H9 (cell line): Measurements from ENCODE around the gene YBX1. TPM values are rescaled to one million over a fixed set of nuclear protein-coding genes. Genes with fewer than 3 reads are reported as not detected.

Source experiments
- DNase-seq: peaks from one replicate; pipeline ENCODE4 v3.0.0-alpha.2; 2017
- H2AFZ ChIP-seq: one replicate; pipeline ENCODE4 v1.6.1; 2013; ENCODE audit warnings: mild to moderate bottlenecking, low read length, control low read depth, moderate library complexity
- H2AK5ac ChIP-seq: 2 replicates; pipeline ENCODE4 v1.6.1; 2013; ENCODE audit warnings: low read length, control low read depth, mixed read lengths; ENCODE audit not compliant: insufficient read length
- H2BK120ac ChIP-seq: one replicate; pipeline ENCODE4 v1.6.1; 2013; ENCODE audit warnings: low read depth, mild to moderate bottlenecking, low read length, control low read depth, inconsistent platforms; ENCODE audit not compliant: poor library complexity, severe bottlenecking
- H2BK12ac ChIP-seq: 2 replicates; pipeline ENCODE4 v1.6.1; 2013; ENCODE audit warnings: low read length, control low read depth, mixed read lengths, low read depth; ENCODE audit not compliant: insufficient read length
- H2BK15ac ChIP-seq: 2 replicates; pipeline ENCODE4 v1.6.1; 2013; ENCODE audit warnings: low read depth, low read length, control low read depth
- H2BK20ac ChIP-seq: one replicate; pipeline ENCODE4 v1.6.1; 2013; ENCODE audit warnings: low read depth, mild to moderate bottlenecking, low read length, control low read depth, inconsistent platforms; ENCODE audit not compliant: poor library complexity, severe bottlenecking
- H2BK5ac ChIP-seq: 2 replicates; pipeline ENCODE4 v1.6.1; 2013; ENCODE audit warnings: low read length, control low read depth, mixed read lengths; ENCODE audit not compliant: insufficient read length
- H3K14ac ChIP-seq: 2 replicates; pipeline ENCODE4 v1.6.1; 2013; ENCODE audit warnings: low read length, control low read depth; ENCODE audit not compliant: insufficient read depth
- H3K18ac ChIP-seq: 2 replicates; pipeline ENCODE4 v1.6.1; 2013; ENCODE audit warnings: low read depth, mild to moderate bottlenecking, mixed read lengths, low read length, control low read depth; ENCODE audit not compliant: insufficient read length
- H3K23ac ChIP-seq: 2 replicates; pipeline ENCODE4 v1.6.1; 2013; ENCODE audit warnings: low read length, control low read depth, mixed read lengths, low read depth; ENCODE audit not compliant: insufficient read length
- H3K23me2 ChIP-seq: 2 replicates; pipeline ENCODE4 v1.6.1; 2013; ENCODE audit warnings: low read depth, mild to moderate bottlenecking, mixed read lengths, low read length, control low read depth; ENCODE audit not compliant: insufficient read length, poor library complexity, severe bottlenecking
- H3K27ac ChIP-seq: 2 replicates; pipeline ENCODE4 v1.5.1; 2013; ENCODE audit warnings: low read length, control low read depth, mixed read lengths, low read depth; ENCODE audit not compliant: insufficient read length
- H3K27me3 ChIP-seq: 2 replicates; pipeline ENCODE4 v1.6.1; 2013; ENCODE audit warnings: low read length, control low read depth, inconsistent platforms; ENCODE audit not compliant: insufficient read depth
- H3K4ac ChIP-seq: 2 replicates; pipeline ENCODE4 v1.6.1; 2013; ENCODE audit warnings: low read depth, mild to moderate bottlenecking, control low read depth, inconsistent platforms, low read length, moderate library complexity
- H3K4me1 ChIP-seq: 2 replicates; pipeline ENCODE4 v1.6.1; 2013; ENCODE audit warnings: low read length, control low read depth, inconsistent platforms; ENCODE audit not compliant: insufficient read depth
- H3K4me2 ChIP-seq: 2 replicates; pipeline ENCODE4 v1.6.1; 2013; ENCODE audit warnings: low read length, control low read depth, mixed read lengths; ENCODE audit not compliant: insufficient read length, insufficient read depth
- H3K56ac ChIP-seq: 2 replicates; pipeline ENCODE4 v1.6.1; 2013; ENCODE audit warnings: low read depth, mild to moderate bottlenecking, mixed read lengths, low read length, control low read depth; ENCODE audit not compliant: insufficient read length
- H3K79me1 ChIP-seq: 2 replicates; pipeline ENCODE4 v1.6.1; 2013; ENCODE audit warnings: low read depth, mild to moderate bottlenecking, moderate library complexity, low read length, control low read depth, inconsistent platforms; ENCODE audit not compliant: insufficient read depth, poor library complexity, severe bottlenecking
- H3K79me2 ChIP-seq: 2 replicates; pipeline ENCODE4 v1.6.1; 2013; ENCODE audit warnings: low read length, control low read depth, inconsistent platforms; ENCODE audit not compliant: insufficient read depth
- H3K9ac ChIP-seq: 2 replicates; pipeline ENCODE4 v1.6.1; 2013; ENCODE audit warnings: low read length, control low read depth, mixed read lengths; ENCODE audit not compliant: insufficient read length; ENCODE audit errors: extremely low read depth
- H3K9me3 ChIP-seq: one replicate; pipeline ENCODE4 v1.6.1; 2013; ENCODE audit warnings: low read depth, low read length, inconsistent platforms; ENCODE audit not compliant: control insufficient read depth
- H3T11ph ChIP-seq: one replicate; pipeline ENCODE4 v1.6.1; 2013; ENCODE audit warnings: mild to moderate bottlenecking, low read length, control low read depth, inconsistent platforms
- H4K20me1 ChIP-seq: one replicate; pipeline ENCODE4 v1.6.1; 2013; ENCODE audit not compliant: control insufficient read depth, insufficient read length, insufficient read depth
- H4K5ac ChIP-seq: 2 replicates; pipeline ENCODE4 v1.6.1; 2013; ENCODE audit warnings: low read depth, mild to moderate bottlenecking, mixed read lengths, low read length, control low read depth; ENCODE audit not compliant: insufficient read length
- H4K8ac ChIP-seq: replicated peaks from 2 replicates; pipeline ENCODE4 v1.6.1; 2013; ENCODE audit warnings: low read length, control low read depth, mixed read lengths, low read depth; ENCODE audit not compliant: insufficient read length
- H4K91ac ChIP-seq: 2 replicates; pipeline ENCODE4 v1.6.1; 2013; ENCODE audit warnings: low read depth, mild to moderate bottlenecking, moderate library complexity, mixed read lengths, low read length, control low read depth; ENCODE audit not compliant: insufficient read length
- H3K27ac Mint-ChIP-seq, 3 experiments: 2 replicates in 2 of 3; 3 replicates in 1 of 3; pipeline ENCODE4 v1.8.0; 2020 to 2021; ENCODE audit warnings: mixed read lengths in 3 of 3, mild to moderate bottlenecking in 1 of 3, moderate library complexity in 1 of 3
- H3K27me3 Mint-ChIP-seq: 2 replicates; pipeline ENCODE4 v1.8.0; 2021; ENCODE audit warnings: low read depth, mild to moderate bottlenecking, moderate library complexity, mixed read lengths
- H3K36me3 Mint-ChIP-seq, 3 experiments: 2 replicates in 2 of 3; 3 replicates in 1 of 3; pipeline ENCODE4 v1.8.0; 2020 to 2021; ENCODE audit warnings: low read depth in 3 of 3, mixed read lengths in 3 of 3; ENCODE audit not compliant: insufficient read depth in 1 of 3
- H3K4me1 Mint-ChIP-seq, 2 experiments: 2 replicates each; pipeline ENCODE4 v1.8.0; 2020; ENCODE audit warnings: mixed read lengths in 2 of 2
- H3K4me3 Mint-ChIP-seq, 2 experiments: 2 replicates in 1 of 2; 3 replicates in 1 of 2; pipeline ENCODE4 v1.8.0; 2020 to 2021; ENCODE audit warnings: mild to moderate bottlenecking in 2 of 2, mixed read lengths in 2 of 2, moderate library complexity in 1 of 2
- H3K9me3 Mint-ChIP-seq, 2 experiments: 2 replicates in 1 of 2; 3 replicates in 1 of 2; pipeline ENCODE4 v1.8.0; 2020; ENCODE audit warnings: mild to moderate bottlenecking in 2 of 2, mixed read lengths in 2 of 2, moderate library complexity in 1 of 2
- CTCF ChIP-seq: fragments of 200-600 bp; sonication (generic); conservative IDR thresholded peaks from 3 replicates; pipeline ENCODE4 v1.8.0; 2021; ENCODE audit warnings: antibody characterized with exemption, mild to moderate bottlenecking
- WGBS: extraction: QIAGEN DNeasy Blood & Tissue Kit; methylation state at CpG from one replicate; pipeline ENCODE4 v1.1.7; 2013; ENCODE audit warnings: missing lambda C conversion rate, low lambda C conversion rate, mixed read lengths; ENCODE audit not compliant: insufficient read length; ENCODE audit errors: extremely low coverage; 5-methylcytosine and 5-hydroxymethylcytosine counted together
- total RNA-seq: library from RNA; stranded (reverse); gene quantifications from 2 replicates; pipeline ENCODE4 v1.2.1, GENCODE V29; 2021

Gene YBX1
- total RNA-seq, 1 experiment from 2014 or later, result 1,019 TPM

DNA sequence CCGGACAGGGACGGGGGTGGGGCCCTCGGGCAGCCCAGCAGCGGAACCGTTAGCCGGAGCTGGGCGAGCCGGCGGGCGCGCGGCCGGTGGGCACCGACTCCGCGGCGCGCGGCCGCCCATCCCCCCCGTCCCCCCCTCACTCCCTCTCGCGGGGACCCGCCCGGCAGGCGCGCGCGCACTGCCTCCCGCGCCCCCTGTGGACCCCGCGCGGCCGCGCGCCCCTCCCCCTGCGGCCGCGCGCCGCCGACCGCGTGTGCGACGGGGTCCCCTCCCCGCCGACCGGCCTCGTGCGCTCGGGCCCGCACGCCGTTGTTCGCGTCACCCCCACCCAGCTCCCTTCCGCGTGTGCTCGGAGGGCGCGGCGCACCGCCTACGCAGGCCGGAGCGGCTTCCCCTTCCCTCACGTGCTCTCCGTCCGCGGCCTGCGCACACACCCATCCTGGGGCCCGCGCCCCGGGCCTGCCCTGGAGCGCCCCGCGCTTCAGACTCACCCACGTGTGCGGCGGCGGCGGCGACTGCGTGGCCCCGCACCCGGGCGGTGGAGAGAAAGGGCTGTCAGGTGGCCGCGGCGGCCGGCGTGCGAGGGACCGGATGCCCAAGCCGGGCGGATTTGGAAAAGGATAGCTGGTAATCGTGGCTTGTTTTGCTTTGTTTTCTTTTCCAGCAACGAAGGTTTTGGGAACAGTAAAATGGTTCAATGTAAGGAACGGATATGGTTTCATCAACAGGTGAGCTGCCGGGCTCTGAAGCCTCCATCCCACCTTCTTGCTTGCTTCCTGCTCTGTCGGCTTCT lies 717 bp downstream of the YBX1 start:
- Histone ChIP-seq H3K4me1 (peaks cover 2% of the 10 kb centered on the region), H3K79me1 (no peaks in the 10 kb centered on the region), H4K20me1 (no peaks in the 10 kb centered on the region), H2BK5ac (no peak overlapping the region), H3K79me2 (peaks cover 50% of the 10 kb centered on the region), H3K9ac (peak overlapping the region; percentile 90), H3K14ac (peak overlapping the region; percentile 91), H4K5ac (no peak overlapping the region), H3K23me2 (peaks cover 15% of the 10 kb centered on the region), H2BK12ac (no peak overlapping the region), H4K91ac (no peak overlapping the region), H2AK5ac (no peak overlapping the region), H2BK120ac (no peak overlapping the region), H4K8ac (no peak overlapping the region), H3K27ac (no peak overlapping the region), H2BK20ac (no peak overlapping the region), H3K27me3 (no peaks in the 10 kb centered on the region), H2AFZ (no peak overlapping the region), H3K4me2 (peak overlapping the region; percentile 87), H3K4ac (no peak overlapping the region), H3K56ac (no peak overlapping the region), H3T11ph (no peak overlapping the region), H3K23ac (no peak overlapping the region), H3K18ac (peak overlapping the region; percentile 64), H3K9me3 (no peaks in the 10 kb centered on the region), H2BK15ac (no peak overlapping the region)
- Mint-ChIP-seq H3K4me1 (peaks cover 52 to 55% of the 10 kb centered on the region in 2 experiments), H3K36me3 (peaks cover 29 to 46% (median 42%) of the 10 kb centered on the region in 3 experiments), H3K27ac (peak overlapping the region; percentile 68 to 94 (median 94); a peak in 5 of 7 replicates), H3K4me3 (peak overlapping the region; percentile 93 to 97), H3K9me3 (no peaks in the 10 kb centered on the region), H3K27me3 (no peaks in the 10 kb centered on the region)
- no peak for TF ChIP-seq CTCF
- DNase-seq, result peak; percentile 39
- WGBS, result no CpG with 5 or more reads among the region's 103 CpGs
